ENCODE measurements around the gene PEMT.
A peak's percentile ranks its signal among the peaks of the same experiment; 100 is the strongest.

The PEMT gene

GRCh38 chr17:17539591-17539990 is 51.9 kb downstream of the PEMT start:
- no peaks in the 10 kb centered on the region for H3K4me1 Mint-ChIP-seq

GRCh38 chr17:17538417-17539391 is 52.8 kb downstream of the PEMT start:
- Mint-ChIP-seq H3K4me3 (no peak overlapping the region), H3K27ac (no peak overlapping the region)

More at GRCh38 chr17:17539591-17539990, 51.9 kb downstream of the PEMT start:
- no peak overlapping the region for H3K27ac Mint-ChIP-seq
- H3K9me3 Mint-ChIP-seq, result no peaks in the 10 kb centered on the region
- H3K4me3 Mint-ChIP-seq, result no peak overlapping the region
- H3K36me3 Mint-ChIP-seq, result no peaks in the 10 kb centered on the region
- no peaks in the 10 kb centered on the region for H3K27me3 Mint-ChIP-seq

GRCh38 chr17:17537311-17538099 is 54.0 kb downstream of the PEMT start:
- no peak overlapping the region for H3K27ac Mint-ChIP-seq
- H3K4me1 Mint-ChIP-seq, result no peaks in the 10 kb centered on the region
- no peaks in the 10 kb centered on the region for H3K36me3 Mint-ChIP-seq
- no peak overlapping the region for H3K4me3 Mint-ChIP-seq
- H3K27me3 Mint-ChIP-seq, result no peaks in the 10 kb centered on the region
- no peaks in the 10 kb centered on the region for H3K9me3 Mint-ChIP-seq

More at GRCh38 chr17:17538417-17539391, 52.8 kb downstream of the PEMT start:
- no peaks in the 10 kb centered on the region for H3K36me3 Mint-ChIP-seq
- no peaks in the 10 kb centered on the region for H3K4me1 Mint-ChIP-seq
- H3K27me3 Mint-ChIP-seq, result no peaks in the 10 kb centered on the region
- H3K9me3 Mint-ChIP-seq, result no peaks in the 10 kb centered on the region

GRCh38 chr17:17536702-17537101 is 54.8 kb downstream of the PEMT start:
- Mint-ChIP-seq H3K27ac (no peak overlapping the region), H3K36me3 (no peaks in the 10 kb centered on the region), H3K27me3 (no peaks in the 10 kb centered on the region), H3K4me3 (no peak overlapping the region), H3K9me3 (no peaks in the 10 kb centered on the region), H3K4me1 (no peaks in the 10 kb centered on the region)

- H3K36me3 Mint-ChIP-seq, result no peaks in the 10 kb centered on the region
- H3K27me3 Mint-ChIP-seq, result no peaks in the 10 kb centered on the region
- no peaks in the 10 kb centered on the region for H3K9me3 Mint-ChIP-seq
- no peaks in the 10 kb centered on the region for H3K4me1 Mint-ChIP-seq
- H3K27ac Mint-ChIP-seq, result no peak overlapping the region
- no peak overlapping the region for H3K4me3 Mint-ChIP-seq
These were observed 55.6 kb downstream of the PEMT start for GRCh38 chr17:17535957-17536356.

GRCh38 chr17:17533901-17534441 is 57.5 kb downstream of the PEMT start:
- Mint-ChIP-seq H3K36me3 (no peaks in the 10 kb centered on the region), H3K9me3 (no peaks in the 10 kb centered on the region), H3K4me3 (no peak overlapping the region), H3K4me1 (no peaks in the 10 kb centered on the region), H3K27me3 (no peaks in the 10 kb centered on the region), H3K27ac (no peak overlapping the region)

GRCh38 chr17:17532991-17533390 is 58.5 kb downstream of the PEMT start:
- H3K27me3 Mint-ChIP-seq, result no peaks in the 10 kb centered on the region
- H3K9me3 Mint-ChIP-seq, result no peaks in the 10 kb centered on the region
- H3K4me3 Mint-ChIP-seq, result no peak overlapping the region
- H3K36me3 Mint-ChIP-seq, result no peaks in the 10 kb centered on the region
- no peaks in the 10 kb centered on the region for H3K4me1 Mint-ChIP-seq
- no peak overlapping the region for H3K27ac Mint-ChIP-seq

- H3K27ac Mint-ChIP-seq, result no peak overlapping the region
- H3K4me1 Mint-ChIP-seq, result no peaks in the 10 kb centered on the region
- no peaks in the 10 kb centered on the region for H3K27me3 Mint-ChIP-seq
- H3K4me3 Mint-ChIP-seq, result no peak overlapping the region
- no peaks in the 10 kb centered on the region for H3K36me3 Mint-ChIP-seq
- H3K9me3 Mint-ChIP-seq, result no peaks in the 10 kb centered on the region
These were observed 60.4 kb downstream of the PEMT start for GRCh38 chr17:17531156-17531555.

GRCh38 chr17:17528696-17529652 is 62.5 kb downstream of the PEMT start:
- Mint-ChIP-seq H3K4me1 (no peaks in the 10 kb centered on the region), H3K27me3 (no peaks in the 10 kb centered on the region), H3K27ac (no peak overlapping the region)

GRCh38 chr17:17527956-17528500 is 63.5 kb downstream of the PEMT start:
- H3K27ac Mint-ChIP-seq, result no peak overlapping the region
- no peak overlapping the region for H3K4me3 Mint-ChIP-seq
- H3K36me3 Mint-ChIP-seq, result no peaks in the 10 kb centered on the region
- no peaks in the 10 kb centered on the region for H3K4me1 Mint-ChIP-seq
- no peaks in the 10 kb centered on the region for H3K9me3 Mint-ChIP-seq
- H3K27me3 Mint-ChIP-seq, result no peaks in the 10 kb centered on the region

More at GRCh38 chr17:17528696-17529652, 62.5 kb downstream of the PEMT start:
- H3K9me3 Mint-ChIP-seq, result no peaks in the 10 kb centered on the region
- H3K4me3 Mint-ChIP-seq, result no peak overlapping the region
- H3K36me3 Mint-ChIP-seq, result no peaks in the 10 kb centered on the region

- no peak overlapping the region for H3K4me3 Mint-ChIP-seq
These were observed 64.0 kb downstream of the PEMT start for GRCh38 chr17:17527534-17527933.

GRCh38 chr17:17526369-17526768 is 65.1 kb downstream of the PEMT start:
- no peaks in the 10 kb centered on the region for H3K9me3 Mint-ChIP-seq
- H3K4me1 Mint-ChIP-seq, result no peaks in the 10 kb centered on the region
- no peak overlapping the region for H3K4me3 Mint-ChIP-seq
- H3K27ac Mint-ChIP-seq, result no peak overlapping the region
- no peaks in the 10 kb centered on the region for H3K36me3 Mint-ChIP-seq
- no peaks in the 10 kb centered on the region for H3K27me3 Mint-ChIP-seq

More at GRCh38 chr17:17527534-17527933, 64.0 kb downstream of the PEMT start:
- no peak overlapping the region for H3K27ac Mint-ChIP-seq
- no peaks in the 10 kb centered on the region for H3K36me3 Mint-ChIP-seq
- H3K9me3 Mint-ChIP-seq, result no peaks in the 10 kb centered on the region
- no peaks in the 10 kb centered on the region for H3K27me3 Mint-ChIP-seq
- no peaks in the 10 kb centered on the region for H3K4me1 Mint-ChIP-seq

- no peak overlapping the region for H3K27ac Mint-ChIP-seq
- no peaks in the 10 kb centered on the region for H3K27me3 Mint-ChIP-seq
- no peaks in the 10 kb centered on the region for H3K4me1 Mint-ChIP-seq
- no peaks in the 10 kb centered on the region for H3K36me3 Mint-ChIP-seq
- no peak overlapping the region for H3K4me3 Mint-ChIP-seq
- H3K9me3 Mint-ChIP-seq, result no peaks in the 10 kb centered on the region
These were observed 65.6 kb downstream of the PEMT start for GRCh38 chr17:17525956-17526355.

GRCh38 chr17:17525311-17525710 is 66.2 kb downstream of the PEMT start:
- H3K4me1 Mint-ChIP-seq, result no peaks in the 10 kb centered on the region
- H3K4me3 Mint-ChIP-seq, result no peak overlapping the region
- H3K27ac Mint-ChIP-seq, result peak overlapping the region; percentile 62
- H3K9me3 Mint-ChIP-seq, result no peaks in the 10 kb centered on the region
- no peaks in the 10 kb centered on the region for H3K36me3 Mint-ChIP-seq
- H3K27me3 Mint-ChIP-seq, result no peaks in the 10 kb centered on the region
